SK-N-MC (cell line): ENCODE data around the gene EEF2K.
A peak's percentile ranks its signal among the peaks of the same experiment; 100 is the strongest.

ENCODE experiments used
- DNase-seq: peaks from one replicate; pipeline ENCODE4 v3.0.0-alpha.2; 2011; ENCODE audit warnings: low read depth, low spot score
- H3K27ac ChIP-seq: fragments of 200-600 bp; sonication (generic); 2 replicates; pipeline ENCODE4 v1.5.1; 2016; ENCODE audit warnings: mixed run types
- H3K36me3 ChIP-seq: fragments of 200-600 bp; sonication (generic); 2 replicates; pipeline ENCODE4 v1.6.1; 2017; ENCODE audit warnings: antibody characterized with exemption, low read length, mixed read lengths; ENCODE audit not compliant: insufficient read depth
- H3K4me3 ChIP-seq: fragments of 200-600 bp; sonication (generic); 2 replicates; pipeline ENCODE4 v1.5.1; 2016
- H3K9ac ChIP-seq: fragments of 200-600 bp; sonication (generic); 2 replicates; pipeline ENCODE4 v1.8.0; 2017; ENCODE audit warnings: mixed run types, mixed read lengths; ENCODE audit not compliant: insufficient read length
- H3K9me3 ChIP-seq: fragments of 200-600 bp; sonication (generic); 2 replicates; pipeline ENCODE4 v1.6.1; 2017; ENCODE audit warnings: low read depth, mild to moderate bottlenecking, antibody characterized with exemption, low read length, moderate library complexity, mixed read lengths
- EZH2 ChIP-seq: fragments of 200-600 bp; sonication (generic); IDR thresholded peaks from one replicate; pipeline ENCODE4 v1.6.1; 2017; ENCODE audit warnings: antibody characterized with exemption
- FOXP2 ChIP-seq: optimal IDR thresholded peaks from 2 replicates; pipeline ENCODE3; 2011; ENCODE audit warnings: mild to moderate bottlenecking, moderate library complexity; ENCODE audit not compliant: insufficient read depth; ENCODE audit errors: extremely low read length, control extremely low read depth
- POLR2AphosphoS5 ChIP-seq: IDR thresholded peaks from 2 replicates; pipeline ENCODE4 v1.6.1; 2012; ENCODE audit warnings: mild to moderate bottlenecking, low read depth, low read length, borderline replicate concordance

EEF2K gene

GRCh38 chr16:22285080-22285479 lies 79.0 kb downstream of the EEF2K start:
- Histone ChIP-seq H3K27ac (no peak overlapping the region), H3K36me3 (peaks cover 27% of the 10 kb centered on the region), H3K9me3 (no peaks in the 10 kb centered on the region), H3K4me3 (no peak overlapping the region), H3K9ac (no peak overlapping the region)
- DNase-seq, result no peak
- no peak for TF ChIP-seq POLR2AphosphoS5
- TF ChIP-seq FOXP2, result no peak
- TF ChIP-seq EZH2, result no peak

GRCh38 chr16:22291020-22291419 lies 84.9 kb downstream of the EEF2K start:
- no peaks in the 10 kb centered on the region for H3K36me3 ChIP-seq
- no peaks in the 10 kb centered on the region for H3K9me3 ChIP-seq
- no peak for DNase-seq
- H3K4me3 ChIP-seq, result no peak overlapping the region
- no peak overlapping the region for H3K27ac ChIP-seq
- H3K9ac ChIP-seq, result no peak overlapping the region
- TF ChIP-seq FOXP2, result no peak

GRCh38 chr16:22291860-22292318 lies 85.8 kb downstream of the EEF2K start:
- Histone ChIP-seq H3K27ac (peak overlapping the region; percentile 71; the same call in 1 of the 2 replicates), H3K36me3 (no peaks in the 10 kb centered on the region), H3K9ac (peak overlapping the region; percentile 58), H3K9me3 (no peaks in the 10 kb centered on the region), H3K4me3 (no peak overlapping the region)
- no peak for DNase-seq
- no peak for TF ChIP-seq FOXP2
- no peak for TF ChIP-seq EZH2
- TF ChIP-seq POLR2AphosphoS5, result no peak

GRCh38 chr16:22292320-22292719 lies 86.2 kb downstream of the EEF2K start:
- Histone ChIP-seq H3K4me3 (no peak overlapping the region), H3K9me3 (no peaks in the 10 kb centered on the region), H3K27ac (no peak overlapping the region; the same call in 1 of the 2 replicates), H3K9ac (peak overlapping the region; percentile 58), H3K36me3 (no peaks in the 10 kb centered on the region)
- no peak for TF ChIP-seq POLR2AphosphoS5
- TF ChIP-seq FOXP2, result no peak
- TF ChIP-seq EZH2, result no peak
- DNase-seq, result no peak

- no peak for TF ChIP-seq EZH2
- no peak for TF ChIP-seq POLR2AphosphoS5
- TF ChIP-seq FOXP2, result no peak
- Histone ChIP-seq H3K36me3 (no peaks in the 10 kb centered on the region), H3K9me3 (no peaks in the 10 kb centered on the region), H3K27ac (no peak overlapping the region), H3K4me3 (no peak overlapping the region), H3K9ac (no peak overlapping the region)
- no peak for DNase-seq
Observed at GRCh38 chr16:22293137-22294106, 87.3 kb downstream of the EEF2K start.

- TF ChIP-seq POLR2AphosphoS5, result no peak
- no peak for TF ChIP-seq EZH2
- no peak for TF ChIP-seq FOXP2
- Histone ChIP-seq H3K9me3 (no peaks in the 10 kb centered on the region), H3K27ac (no peak overlapping the region), H3K9ac (peak overlapping the region; percentile 68), H3K4me3 (peak overlapping the region; percentile 88), H3K36me3 (no peaks in the 10 kb centered on the region; the same call in 1 of the 2 replicates)
- DNase-seq, result no peak
Observed at GRCh38 chr16:22296225-22297113, 90.4 kb downstream of the EEF2K start.

- DNase-seq, result peak; percentile 85
- Histone ChIP-seq H3K9ac (peak within 1 kb of the TSS; percentile 95), H3K9me3 (no peaks in the 10 kb centered on the region), H3K36me3 (peaks cover 3% of the 10 kb centered on the region; the same call in 1 of the 2 replicates), H3K27ac (peak within 1 kb of the TSS; percentile 85), H3K4me3 (peak within 1 kb of the TSS; percentile 88)
- TF ChIP-seq POLR2AphosphoS5 (peak; percentile 70), EZH2 (no peak)
Observed at GRCh38 chr16:22297114-22297870, 91.2 kb downstream of the EEF2K start, which contains the start of gene POLR3E. Gene POLR3E (plus strand): TSS chr16:22297409. CDS start chr16:22302969, 5,560 bp downstream.
